ENCODE measurements around the gene EMP1. TPM values are rescaled to one million over a fixed set of nuclear protein-coding genes. Genes with fewer than 3 reads are reported as not detected.

The EMP1 gene
- total and polyA plus RNA-seq, 9 donors: 21.3 to 116 (median 64.1) TPM

DNA sequence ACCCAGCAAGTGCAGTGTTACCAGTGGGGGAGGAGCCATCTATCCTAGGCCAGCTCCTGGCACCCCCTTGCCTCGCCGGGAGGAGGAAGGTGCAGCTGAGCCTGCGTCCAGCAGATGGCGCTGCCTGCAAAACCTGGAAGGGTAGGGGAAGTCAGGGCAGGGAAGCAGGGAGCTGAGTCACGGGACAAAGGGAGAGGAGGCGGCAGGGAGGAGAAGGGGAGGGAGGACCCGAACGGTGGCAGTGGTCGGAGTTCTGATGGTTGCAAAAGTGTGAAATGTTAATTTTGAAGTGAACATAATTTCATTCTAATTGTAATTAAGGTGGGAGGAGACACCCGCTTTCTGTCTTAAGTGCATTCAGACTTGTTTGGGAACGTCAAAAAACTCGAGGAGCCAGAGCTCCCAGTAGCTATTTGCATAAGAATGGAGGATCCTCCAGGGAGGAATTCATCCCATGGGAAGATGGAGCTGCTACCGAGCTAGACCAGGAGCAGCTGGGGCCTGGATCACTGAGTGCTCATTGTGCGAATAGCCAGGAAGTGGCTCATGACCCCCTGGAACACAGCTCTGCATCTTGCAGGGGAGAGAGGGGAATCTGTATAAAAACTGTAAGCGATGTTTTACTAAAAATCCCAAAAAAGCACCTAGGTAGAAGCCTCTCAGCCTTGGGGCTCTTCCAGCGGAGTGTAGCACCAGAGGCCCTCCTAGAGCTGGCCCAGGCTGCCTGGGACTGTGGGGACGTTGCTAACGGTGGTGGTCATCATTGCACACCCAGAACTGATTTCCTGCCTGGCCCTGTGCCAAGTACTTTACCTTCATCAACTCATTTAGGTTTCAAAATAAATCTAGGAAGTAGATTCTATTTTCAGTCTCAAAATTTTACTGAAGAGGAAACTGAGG is 59.5 kb downstream of the EMP1 start:
- WGBS, 3 donors: 18 to 20% (median 20%) methylated on average over 18 of the region's 18 CpGs
- H3K27ac ChIP-seq: no peak overlapping the region
- peak overlapping the region; percentile 13 for H3K4me3 ChIP-seq

DNA sequence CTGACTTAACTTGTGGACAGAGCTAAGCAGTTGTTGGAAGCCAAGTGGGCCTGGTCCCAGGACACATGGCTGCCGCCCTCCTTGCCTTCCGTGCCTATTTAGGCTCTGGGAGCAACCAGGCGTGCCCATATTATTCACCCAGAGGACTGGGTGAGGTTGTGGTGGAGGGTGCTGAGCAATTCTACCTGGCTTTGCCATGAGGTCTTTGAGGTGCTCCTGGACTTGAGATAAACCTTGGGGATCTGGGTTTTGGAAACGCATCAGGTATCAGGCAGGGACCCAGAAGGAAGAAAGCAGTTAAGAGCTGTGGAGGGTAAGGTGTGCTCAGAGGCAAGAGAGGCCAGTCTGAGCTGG is 60.1 kb downstream of the EMP1 start:
- TF ChIP-seq EP300 (IDR thresholded peaks at IDR 0.05) (no peak), POLR2A (IDR thresholded peaks at IDR 0.05) (no peak)
- TF ChIP-seq, protein P1, sequence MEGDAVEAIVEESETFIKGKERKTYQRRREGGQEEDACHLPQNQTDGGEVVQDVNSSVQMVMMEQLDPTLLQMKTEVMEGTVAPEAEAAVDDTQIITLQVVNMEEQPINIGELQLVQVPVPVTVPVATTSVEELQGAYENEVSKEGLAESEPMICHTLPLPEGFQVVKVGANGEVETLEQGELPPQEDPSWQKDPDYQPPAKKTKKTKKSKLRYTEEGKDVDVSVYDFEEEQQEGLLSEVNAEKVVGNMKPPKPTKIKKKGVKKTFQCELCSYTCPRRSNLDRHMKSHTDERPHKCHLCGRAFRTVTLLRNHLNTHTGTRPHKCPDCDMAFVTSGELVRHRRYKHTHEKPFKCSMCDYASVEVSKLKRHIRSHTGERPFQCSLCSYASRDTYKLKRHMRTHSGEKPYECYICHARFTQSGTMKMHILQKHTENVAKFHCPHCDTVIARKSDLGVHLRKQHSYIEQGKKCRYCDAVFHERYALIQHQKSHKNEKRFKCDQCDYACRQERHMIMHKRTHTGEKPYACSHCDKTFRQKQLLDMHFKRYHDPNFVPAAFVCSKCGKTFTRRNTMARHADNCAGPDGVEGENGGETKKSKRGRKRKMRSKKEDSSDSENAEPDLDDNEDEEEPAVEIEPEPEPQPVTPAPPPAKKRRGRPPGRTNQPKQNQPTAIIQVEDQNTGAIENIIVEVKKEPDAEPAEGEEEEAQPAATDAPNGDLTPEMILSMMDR (IDR thresholded peaks at IDR 0.05): no peak
- 92 to 98% (median 96%) methylated on average over 4 of the region's 4 CpGs for WGBS, 3 donors
- Histone ChIP-seq H3K4me1 (ENCODE audit: insufficient read depth) (peaks cover 1% of the 10 kb centered on the region), H3K4me3 (no peak overlapping the region), H3K9me3 (no peaks in the 10 kb centered on the region), H3K27me3 (no peaks in the 10 kb centered on the region), H3K36me3 (no peaks in the 10 kb centered on the region), H3K27ac (no peak overlapping the region)
- intact Hi-C loops (cut with DNase I): no loop called here
- DNase-seq: no peak

More for the DNA sequence above, 59.5 kb downstream of the EMP1 start:
- intact Hi-C loops (cut with DNase I): no loop called here
- no peaks in the 10 kb centered on the region for H3K36me3 ChIP-seq
- no peaks in the 10 kb centered on the region for H3K27me3 ChIP-seq
- TF ChIP-seq, protein P1 (IDR thresholded peaks at IDR 0.05): peak; percentile 85 to 92 (median 91)
- no peak for TF ChIP-seq POLR2A (IDR thresholded peaks at IDR 0.05)
- H3K9me3 ChIP-seq: no peaks in the 10 kb centered on the region
- H3K4me1 ChIP-seq (ENCODE audit: insufficient read depth): peaks cover 1% of the 10 kb centered on the region
- peak; percentile 90 to 95 (median 94) for DNase-seq

DNA sequence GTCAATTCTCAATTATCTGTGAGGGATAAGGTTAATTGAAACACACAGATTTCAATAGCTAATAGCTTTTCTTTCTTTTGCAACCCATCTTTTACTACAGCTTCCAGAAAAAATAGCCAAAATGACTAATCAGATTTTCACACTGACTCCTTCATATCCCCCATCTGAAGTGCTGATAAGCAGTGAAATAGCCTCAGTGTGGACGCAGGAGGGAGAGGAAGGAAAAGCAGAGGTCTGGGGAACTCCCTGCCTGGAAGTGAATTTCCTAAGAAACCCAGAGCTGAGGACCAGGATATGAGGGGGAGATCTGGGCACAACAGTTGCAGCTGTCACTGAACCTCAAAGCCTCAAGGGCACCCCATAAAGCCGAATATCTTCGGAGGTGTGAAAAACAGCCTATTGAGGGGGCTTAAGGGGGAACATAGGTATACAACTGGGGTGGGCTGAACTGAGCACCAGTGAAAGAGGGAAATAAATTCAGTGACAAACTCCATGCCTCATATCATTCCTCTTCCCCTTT is 60.9 kb downstream of the EMP1 start:
- WGBS, 3 donors: 66 to 69% (median 69%) methylated on average over 3 of the region's 3 CpGs
- no peaks in the 10 kb centered on the region for H3K9me3 ChIP-seq
- TF ChIP-seq POLR2A (IDR thresholded peaks at IDR 0.05): no peak
- TF ChIP-seq, protein P1 (IDR thresholded peaks at IDR 0.05): no peak
- no peak for TF ChIP-seq EP300 (IDR thresholded peaks at IDR 0.05)
- intact Hi-C loops (cut with DNase I): no loop called here
- H3K4me1 ChIP-seq (ENCODE audit: insufficient read depth): peaks cover 1% of the 10 kb centered on the region
- no peak overlapping the region for H3K27ac ChIP-seq
- H3K4me3 ChIP-seq: no peak overlapping the region
- no peaks in the 10 kb centered on the region for H3K36me3 ChIP-seq
- H3K27me3 ChIP-seq: no peaks in the 10 kb centered on the region
- no peak for DNase-seq

DNA sequence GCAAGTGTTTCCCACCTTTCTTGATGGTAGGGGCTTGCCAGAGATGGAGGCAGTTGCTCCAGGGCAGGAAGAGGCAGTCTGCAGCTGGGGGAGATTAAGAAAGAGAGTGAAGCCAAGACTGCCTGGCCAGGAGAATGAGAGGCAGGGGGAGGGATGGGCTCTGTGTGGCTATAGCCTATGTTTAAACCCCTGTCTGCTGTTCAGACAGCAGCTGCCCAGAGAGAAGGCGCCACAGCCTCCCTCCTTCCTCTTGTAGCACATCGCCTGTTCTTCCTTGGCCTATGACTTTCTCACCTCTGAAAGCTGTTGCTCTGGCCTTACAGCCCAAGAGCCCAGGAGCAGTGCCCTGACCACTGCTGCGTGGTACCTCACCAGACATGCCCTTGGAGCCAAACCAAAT is 61.7 kb downstream of the EMP1 start:
- Histone ChIP-seq H3K4me3 (no peak overlapping the region), H3K9me3 (no peaks in the 10 kb centered on the region), H3K36me3 (no peaks in the 10 kb centered on the region), H3K27me3 (no peaks in the 10 kb centered on the region), H3K27ac (no peak overlapping the region), H3K4me1 (ENCODE audit: insufficient read depth) (peaks cover 1% of the 10 kb centered on the region)
- DNase-seq: no peak
- TF ChIP-seq EP300 (IDR thresholded peaks at IDR 0.05): no peak
- TF ChIP-seq POLR2A (IDR thresholded peaks at IDR 0.05): no peak
- TF ChIP-seq, protein P1 (IDR thresholded peaks at IDR 0.05): no peak
- intact Hi-C loops (cut with DNase I): no loop called here
- 44 to 60% (median 48%) methylated on average over 3 of the region's 3 CpGs for WGBS, 3 donors

Measured in ovary (tissue), 9 donors.